ENCODE measurements around the gene TBXAS1. TPM values are rescaled to one million over a fixed set of nuclear protein-coding genes. Genes with fewer than 3 reads are reported as not detected.

The TBXAS1 gene
- total and polyA plus RNA-seq, 2 of the 8 experiments (the other 6 are each of a cell fraction or from before 2014, with no cell fraction given) = 0.86 to 2.1 TPM

DNA sequence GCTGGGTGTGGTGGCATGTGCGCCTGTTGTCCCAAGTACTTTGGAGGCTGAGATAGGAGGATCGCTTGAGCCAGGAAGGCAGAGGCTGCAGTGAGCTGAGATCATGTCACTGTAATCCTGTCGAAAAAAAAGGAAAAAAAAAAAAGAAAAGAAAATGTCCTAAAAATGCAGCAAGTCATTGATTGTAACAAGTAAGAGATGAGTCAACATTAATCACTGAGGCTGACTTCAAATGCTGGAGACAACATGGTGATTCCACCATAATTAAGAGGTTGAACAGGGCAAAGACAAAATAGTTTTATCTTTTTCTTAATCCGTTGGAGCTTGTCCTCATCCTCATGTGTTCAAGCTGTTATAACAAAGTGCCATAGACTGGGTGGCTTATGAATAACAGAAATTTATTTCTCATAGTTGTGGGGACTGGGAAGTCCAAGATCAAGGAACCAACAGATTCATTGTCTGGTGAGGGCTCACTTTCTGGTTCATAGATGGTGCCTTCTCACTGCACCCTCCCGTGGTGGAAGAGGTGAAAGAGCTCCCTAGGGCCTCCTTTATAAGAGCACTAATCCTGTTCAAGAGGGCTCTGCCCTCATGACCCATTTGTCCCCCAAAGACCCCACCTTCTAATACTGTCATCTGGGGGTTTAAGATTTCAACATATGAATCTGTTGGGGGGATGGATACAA lies 60.3 kb downstream of the TBXAS1 start:
- FAIRE-seq (no peak), DNase-seq (ENCODE audit: low read depth in 1 of 2, low spot score in 2 of 2) (no peak)
- no peaks in the 10 kb centered on the region for H3K79me2 ChIP-seq (ENCODE audit: control insufficient read depth in 1 of 2, insufficient read depth in 2 of 2, low read length in 2 of 2)

More for the DNA sequence above, 60.3 kb downstream of the TBXAS1 start:
- Histone ChIP-seq H2AFZ (ENCODE audit: low read length) (0 out of 2 replicates have a peak overlapping the region, but pooled peaks have one; percentile 27), H2BK12ac (ENCODE audit: low read depth, low read length) (no peak overlapping the region), H2AK5ac (ENCODE audit: low read depth, low read length) (no peak overlapping the region), H4K91ac (replicated peaks; ENCODE audit: insufficient read length, low read length) (no peak overlapping the region), H3K4me2 (ENCODE audit: insufficient read depth in 1 of 2, low read depth in 2 of 2, low read length in 2 of 2) (no peak overlapping the region), H3K23me2 (ENCODE audit: low read depth, low read length) (no peaks in the 10 kb centered on the region), H3K18ac (ENCODE audit: extremely low read depth, low read length) (no peak overlapping the region), H3K4me1 (replicated peaks in 1 of 4; ENCODE audit: control insufficient read depth in 3 of 4, insufficient read depth in 4 of 4, low read length in 3 of 4) (no peaks in the 10 kb centered on the region), H3K9ac (replicated peaks in 1 of 4; ENCODE audit: extremely low read depth in 1 of 4, low read depth in 3 of 4, low read length in 3 of 4) (no peak overlapping the region), H4K8ac (ENCODE audit: extremely low read depth, insufficient read depth, low read length) (no peak overlapping the region), H3K4ac (replicated peaks; ENCODE audit: insufficient read length, low read depth, low read length) (no peak overlapping the region), H3K27me3 (replicated peaks in 1 of 4; ENCODE audit: control insufficient read depth in 3 of 4, extremely low read depth in 1 of 4, insufficient read depth in 3 of 4, low read length in 3 of 4) (no peaks in the 10 kb centered on the region), H4K5ac (ENCODE audit: insufficient read length, low read depth, low read length) (no peak overlapping the region), H3K56ac (replicated peaks; ENCODE audit: insufficient read length, low read depth, low read length) (no peak overlapping the region), H4K20me1 (replicated peaks in 1 of 2; ENCODE audit: control insufficient read depth in 1 of 2, insufficient read depth in 2 of 2, low read length in 2 of 2) (no peaks in the 10 kb centered on the region), H3K79me1 (ENCODE audit: low read depth, low read length) (no peaks in the 10 kb centered on the region), H3K4me3 (ENCODE audit: extremely low read depth in 1 of 4, insufficient read depth in 2 of 4, low read depth in 3 of 4, low read length in 4 of 4) (no peak overlapping the region), H3K27ac (ENCODE audit: low read depth, low read length) (no peak overlapping the region), H2BK5ac (ENCODE audit: low read depth, low read length) (no peak overlapping the region), H2BK20ac (ENCODE audit: low read length) (no peak overlapping the region), H3K36me3 (ENCODE audit: control insufficient read depth in 2 of 4, insufficient read depth in 4 of 4, low read length in 3 of 4) (no peaks in the 10 kb centered on the region), H3K14ac (ENCODE audit: insufficient read length) (no peak overlapping the region), H2BK120ac (replicated peaks; ENCODE audit: low read depth, low read length) (no peak overlapping the region), H2BK15ac (ENCODE audit: low read length) (no peak overlapping the region), H3K23ac (ENCODE audit: insufficient read length) (no peak overlapping the region), H3K9me3 (ENCODE audit: insufficient read depth in 2 of 2, low read depth in 1 of 2, low read length in 1 of 2) (no peaks in the 10 kb centered on the region)
- CTCF ChIA-PET (ENCODE audit: partially characterized antibody) = interaction anchor here (0.9 to 1.0 kb wide), 2 partner anchors 116 to 287 kb away, joined by 3 read pairs; no protein-coding TSS in a partner anchor
- POLR2A ChIA-PET (ENCODE audit: partially characterized antibody) = no interaction called here
- 88% methylated on average over 5 of the region's 5 CpGs; no CpG with 5 or more reads in 1 of the 2 experiments for WGBS, 2 experiments (ENCODE audit: extremely low coverage in 1 of 2, insufficient coverage in 1 of 2, insufficient read length in 1 of 2, insufficient replicate concordance in 2 of 2, low coverage in 1 of 2, low lambda C conversion rate in 2 of 2, missing lambda C conversion rate in 1 of 2)
- TF ChIP-seq JUN (IDR thresholded peaks at IDR 0.05; ENCODE audit: low read depth, low read length) (no peak), RXRA (IDR thresholded peaks at IDR 0.05; ENCODE audit: insufficient read depth, low read depth, low read length) (no peak), CTBP2 (IDR thresholded peaks at IDR 0.05; ENCODE audit: borderline replicate concordance, insufficient read depth, insufficient read length, low read length) (no peak), SP2 (IDR thresholded peaks at IDR 0.05; ENCODE audit: low read length) (no peak), SUZ12 (IDR thresholded peaks at IDR 0.05; ENCODE audit: low read length) (no peak), CHD2 (IDR thresholded peaks at IDR 0.05; ENCODE audit: low read length) (no peak), SIX5 (IDR thresholded peaks at IDR 0.05; ENCODE audit: low read depth, low read length) (no peak), TAF7 (optimal IDR thresholded peaks at IDR 0.05; ENCODE audit: borderline replicate concordance, low read depth, low read length) (no peak), SAP30 (IDR thresholded peaks at IDR 0.05; ENCODE audit: insufficient read depth, insufficient replicate concordance, low read length) (no peak), CBX5 (IDR thresholded peaks at IDR 0.05; ENCODE audit: low read depth, low read length) (no peak), ZNF274 (IDR thresholded peaks at IDR 0.05; ENCODE audit: borderline replicate concordance, extremely low read depth, low read length) (no peak), KDM4A (IDR thresholded peaks at IDR 0.05; ENCODE audit: low read depth, low read length, severe bottlenecking) (no peak), CEBPB (IDR thresholded peaks at IDR 0.05; ENCODE audit: low read depth, low read length) (no peak)

Data from H1 (cell line).